ENCODE measurements around the gene AGAP3.

Gene AGAP3

DNA sequence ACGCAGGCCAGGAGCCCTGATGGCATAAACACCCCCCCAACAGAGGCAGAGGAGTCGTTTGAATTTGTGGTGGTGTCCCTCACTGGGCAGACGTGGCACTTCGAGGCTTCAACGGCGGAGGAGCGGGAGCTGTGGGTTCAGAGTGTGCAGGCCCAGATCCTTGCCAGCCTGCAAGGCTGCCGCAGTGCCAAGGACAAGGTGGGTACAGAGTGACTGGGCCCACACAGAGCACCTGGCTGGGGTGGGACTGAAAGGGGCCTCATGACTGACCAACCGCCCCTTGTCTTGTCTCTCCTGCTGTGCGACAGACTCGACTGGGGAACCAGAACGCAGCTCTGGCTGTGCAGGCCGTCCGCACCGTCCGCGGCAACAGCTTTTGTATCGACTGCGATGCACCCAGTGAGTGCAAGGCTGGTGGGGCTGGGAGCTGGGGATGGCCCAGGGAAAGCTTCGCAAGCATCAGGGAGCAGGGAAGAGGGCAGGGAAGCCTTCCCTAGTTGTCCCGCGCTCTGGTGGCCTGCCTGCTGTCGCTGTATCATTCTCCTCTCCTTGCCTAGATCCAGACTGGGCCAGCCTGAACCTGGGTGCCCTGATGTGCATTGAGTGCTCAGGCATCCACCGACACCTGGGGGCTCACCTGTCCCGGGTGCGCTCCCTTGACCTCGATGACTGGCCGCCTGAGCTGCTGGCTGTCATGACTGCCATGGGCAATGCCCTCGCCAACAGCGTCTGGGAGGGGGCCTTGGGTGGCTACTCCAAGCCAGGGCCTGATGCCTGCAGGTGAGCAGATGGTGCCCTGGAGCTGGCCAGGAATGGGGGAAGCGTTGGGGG is 55.8 kb downstream of the AGAP3 start:
- TF ChIP-seq EZH2phosphoT487 (IDR thresholded peaks at IDR 0.05; ENCODE audit: low read depth) = no peak
- TF ChIP-seq, protein P1, sequence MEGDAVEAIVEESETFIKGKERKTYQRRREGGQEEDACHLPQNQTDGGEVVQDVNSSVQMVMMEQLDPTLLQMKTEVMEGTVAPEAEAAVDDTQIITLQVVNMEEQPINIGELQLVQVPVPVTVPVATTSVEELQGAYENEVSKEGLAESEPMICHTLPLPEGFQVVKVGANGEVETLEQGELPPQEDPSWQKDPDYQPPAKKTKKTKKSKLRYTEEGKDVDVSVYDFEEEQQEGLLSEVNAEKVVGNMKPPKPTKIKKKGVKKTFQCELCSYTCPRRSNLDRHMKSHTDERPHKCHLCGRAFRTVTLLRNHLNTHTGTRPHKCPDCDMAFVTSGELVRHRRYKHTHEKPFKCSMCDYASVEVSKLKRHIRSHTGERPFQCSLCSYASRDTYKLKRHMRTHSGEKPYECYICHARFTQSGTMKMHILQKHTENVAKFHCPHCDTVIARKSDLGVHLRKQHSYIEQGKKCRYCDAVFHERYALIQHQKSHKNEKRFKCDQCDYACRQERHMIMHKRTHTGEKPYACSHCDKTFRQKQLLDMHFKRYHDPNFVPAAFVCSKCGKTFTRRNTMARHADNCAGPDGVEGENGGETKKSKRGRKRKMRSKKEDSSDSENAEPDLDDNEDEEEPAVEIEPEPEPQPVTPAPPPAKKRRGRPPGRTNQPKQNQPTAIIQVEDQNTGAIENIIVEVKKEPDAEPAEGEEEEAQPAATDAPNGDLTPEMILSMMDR (IDR thresholded peaks at IDR 0.05; ENCODE audit: low read depth, low read length) = no peak

DNA sequence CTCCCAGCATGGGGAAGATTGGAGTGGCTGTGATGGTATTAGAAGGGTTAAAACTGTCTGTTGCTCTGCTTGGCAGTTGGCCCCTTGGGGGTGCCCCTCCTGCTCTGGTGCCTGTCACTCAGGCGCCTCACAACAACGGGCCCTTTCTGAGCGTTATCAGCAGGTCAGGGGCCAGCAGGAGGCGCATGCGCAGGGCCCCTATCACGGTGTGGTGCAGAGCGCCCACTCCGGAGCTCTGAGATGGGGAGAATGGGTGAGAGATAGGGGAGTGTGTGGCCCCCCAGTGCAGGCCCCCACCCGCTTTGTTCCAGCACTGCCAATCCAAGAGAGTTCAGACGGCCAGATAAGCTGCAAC is 56.4 kb downstream of the AGAP3 start:
- no peak for TF ChIP-seq EZH2phosphoT487 (IDR thresholded peaks at IDR 0.05; ENCODE audit: low read depth)
- TF ChIP-seq, protein P1 (IDR thresholded peaks at IDR 0.05; ENCODE audit: low read depth, low read length) = no peak
- Histone ChIP-seq H3K9ac (ENCODE audit: low read length) (no peak overlapping the region), H3K4me1 (ENCODE audit: low read length) (no peaks in the 10 kb centered on the region), H3K9me3 (ENCODE audit: insufficient read depth, low read length) (no peaks in the 10 kb centered on the region), H3K27ac (ENCODE audit: low read length) (no peak overlapping the region), H4K20me1 (ENCODE audit: insufficient read depth, low read length) (no peaks in the 10 kb centered on the region; the same call in 1 of the 2 replicates), H3K79me2 (ENCODE audit: low read length) (no peaks in the 10 kb centered on the region), H3K4me3 (ENCODE audit: low read length) (no peak overlapping the region), H2AFZ (ENCODE audit: low read depth, low read length) (no peak overlapping the region), H3K4me2 (ENCODE audit: low read length) (no peak overlapping the region), H3K36me3 (replicated peaks; ENCODE audit: low read depth, low read length) (peaks cover 7% of the 10 kb centered on the region), H3K27me3 (ENCODE audit: low read depth, low read length) (no peaks in the 10 kb centered on the region)

More for the DNA sequence above, 55.8 kb downstream of the AGAP3 start:
- H3K4me3 ChIP-seq (ENCODE audit: low read length) = no peak overlapping the region
- H3K79me2 ChIP-seq (ENCODE audit: low read length) = no peaks in the 10 kb centered on the region
- no peaks in the 10 kb centered on the region for H3K9me3 ChIP-seq (ENCODE audit: insufficient read depth, low read length)
- H3K27ac ChIP-seq (ENCODE audit: low read length) = no peak overlapping the region
- H3K9ac ChIP-seq (ENCODE audit: low read length) = no peak overlapping the region
- no peaks in the 10 kb centered on the region for H3K27me3 ChIP-seq (ENCODE audit: low read depth, low read length)
- H3K4me1 ChIP-seq (ENCODE audit: low read length) = no peaks in the 10 kb centered on the region
- no peak overlapping the region for H2AFZ ChIP-seq (ENCODE audit: low read depth, low read length)
- no peaks in the 10 kb centered on the region; the same call in 1 of the 2 replicates for H4K20me1 ChIP-seq (ENCODE audit: insufficient read depth, low read length)
- H3K36me3 ChIP-seq (replicated peaks; ENCODE audit: low read depth, low read length) = peaks cover 7% of the 10 kb centered on the region
- no peak overlapping the region for H3K4me2 ChIP-seq (ENCODE audit: low read length)

- Histone ChIP-seq H3K36me3 (replicated peaks; ENCODE audit: low read depth, low read length) (peaks cover 7% of the 10 kb centered on the region), H3K4me3 (ENCODE audit: low read length) (no peak overlapping the region), H3K9me3 (ENCODE audit: insufficient read depth, low read length) (no peaks in the 10 kb centered on the region), H3K27me3 (ENCODE audit: low read depth, low read length) (no peaks in the 10 kb centered on the region), H2AFZ (ENCODE audit: low read depth, low read length) (no peak overlapping the region), H3K27ac (ENCODE audit: low read length) (no peak overlapping the region), H3K4me2 (ENCODE audit: low read length) (no peak overlapping the region), H3K4me1 (ENCODE audit: low read length) (no peaks in the 10 kb centered on the region), H4K20me1 (ENCODE audit: insufficient read depth, low read length) (no peaks in the 10 kb centered on the region; the same call in 1 of the 2 replicates), H3K9ac (ENCODE audit: low read length) (no peak overlapping the region), H3K79me2 (ENCODE audit: low read length) (no peaks in the 10 kb centered on the region)
- no peak for TF ChIP-seq EZH2phosphoT487 (IDR thresholded peaks at IDR 0.05; ENCODE audit: low read depth)
- TF ChIP-seq, protein P1 (IDR thresholded peaks at IDR 0.05; ENCODE audit: low read depth, low read length) = no peak
Measured at GRCh38 chr7:151143261-151144015, 57.2 kb downstream of the AGAP3 start.

DNA sequence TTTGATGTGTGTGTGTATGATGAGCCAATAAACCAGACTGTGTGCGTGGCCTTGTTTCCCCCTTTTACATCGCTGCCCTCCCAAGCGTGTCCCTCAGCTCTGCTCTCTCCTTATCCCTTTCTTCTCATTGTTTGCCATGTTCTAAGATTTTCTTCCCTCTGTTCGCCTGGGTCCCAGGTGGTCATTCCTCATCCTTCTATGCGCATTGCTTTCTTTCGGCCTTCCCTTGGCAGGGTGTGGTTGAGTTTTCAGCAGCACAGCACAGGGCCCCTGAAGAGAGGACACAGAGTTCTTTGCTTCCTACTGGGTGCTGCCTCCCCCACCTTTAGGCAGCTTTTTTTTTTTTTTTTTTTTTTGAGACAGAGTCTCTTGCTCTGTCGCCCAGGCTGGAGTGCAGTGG is 58.1 kb downstream of the AGAP3 start:
- Histone ChIP-seq H3K36me3 (replicated peaks; ENCODE audit: low read depth, low read length) (peaks cover 7% of the 10 kb centered on the region), H3K27ac (ENCODE audit: low read length) (no peak overlapping the region), H3K79me2 (ENCODE audit: low read length) (no peaks in the 10 kb centered on the region), H4K20me1 (ENCODE audit: insufficient read depth, low read length) (no peaks in the 10 kb centered on the region; the same call in 1 of the 2 replicates), H2AFZ (ENCODE audit: low read depth, low read length) (no peak overlapping the region), H3K9ac (ENCODE audit: low read length) (no peak overlapping the region), H3K4me1 (ENCODE audit: low read length) (no peaks in the 10 kb centered on the region), H3K9me3 (ENCODE audit: insufficient read depth, low read length) (no peaks in the 10 kb centered on the region), H3K4me2 (ENCODE audit: low read length) (no peak overlapping the region), H3K27me3 (ENCODE audit: low read depth, low read length) (0 out of 2 replicates have a peak, but pooled peaks cover under 1% of the 10 kb centered on the region), H3K4me3 (ENCODE audit: low read length) (no peak overlapping the region)
- no peak for TF ChIP-seq EZH2phosphoT487 (IDR thresholded peaks at IDR 0.05; ENCODE audit: low read depth)

Data from OCI-LY3 (cell line).